GM12873 (cell line): Measurements from ENCODE around the gene TSPAN3.

Experiments
- TF ChIP-seq, protein P1 (sequence below): IDR thresholded peaks from 2 replicates; pipeline ENCODE4 v1.5.1; 2012; ENCODE audit warnings: low read depth, mild to moderate bottlenecking, moderate library complexity, low read length, control low read depth; ENCODE audit not compliant: insufficient read depth; ENCODE audit errors: missing control alignments

TSPAN3 gene

DNA sequence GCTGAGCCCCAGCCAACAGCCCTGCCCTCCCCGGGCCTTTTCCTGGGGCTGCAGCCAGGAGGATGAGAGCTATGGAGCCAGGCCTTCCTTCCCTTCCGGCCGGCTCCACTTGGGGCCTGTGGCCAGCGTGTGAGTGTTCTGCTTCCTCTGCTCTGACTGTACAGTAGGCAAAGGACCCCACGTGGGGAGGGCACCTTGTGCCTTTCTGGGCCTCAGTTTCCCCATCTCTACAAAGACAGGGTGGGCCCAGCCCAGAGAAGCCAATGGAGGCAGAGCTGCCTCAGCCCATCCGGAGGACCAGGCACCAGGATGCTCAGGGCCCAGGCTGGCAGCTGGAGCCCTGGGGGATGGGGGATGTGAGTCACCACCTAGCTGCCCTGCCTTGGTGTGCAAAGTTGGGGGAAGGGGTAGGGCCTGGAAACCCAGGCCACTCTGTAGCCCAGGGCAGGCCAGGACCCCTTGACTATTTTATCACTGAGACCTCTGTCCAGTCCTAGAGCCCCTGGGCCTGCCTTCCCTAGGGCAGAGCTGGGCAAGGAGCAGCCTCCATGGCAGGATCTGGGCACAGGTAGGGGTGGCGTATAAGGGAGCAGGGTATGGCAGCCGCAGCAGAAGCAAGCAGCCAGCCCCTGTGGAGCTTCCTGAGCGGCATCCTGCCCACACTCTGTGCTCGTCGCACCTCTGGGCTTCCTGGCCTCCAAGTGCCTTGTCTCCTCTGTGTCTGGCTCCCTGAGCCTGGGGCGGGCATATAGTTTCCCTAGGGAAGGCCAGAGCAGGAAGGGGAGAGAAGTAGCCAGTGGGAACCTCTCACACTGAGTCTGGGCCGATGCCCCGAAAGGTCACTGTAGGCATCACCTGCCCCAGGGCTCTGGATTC lies 74.1 kb downstream of the TSPAN3 start:
- TF ChIP-seq, protein P1, sequence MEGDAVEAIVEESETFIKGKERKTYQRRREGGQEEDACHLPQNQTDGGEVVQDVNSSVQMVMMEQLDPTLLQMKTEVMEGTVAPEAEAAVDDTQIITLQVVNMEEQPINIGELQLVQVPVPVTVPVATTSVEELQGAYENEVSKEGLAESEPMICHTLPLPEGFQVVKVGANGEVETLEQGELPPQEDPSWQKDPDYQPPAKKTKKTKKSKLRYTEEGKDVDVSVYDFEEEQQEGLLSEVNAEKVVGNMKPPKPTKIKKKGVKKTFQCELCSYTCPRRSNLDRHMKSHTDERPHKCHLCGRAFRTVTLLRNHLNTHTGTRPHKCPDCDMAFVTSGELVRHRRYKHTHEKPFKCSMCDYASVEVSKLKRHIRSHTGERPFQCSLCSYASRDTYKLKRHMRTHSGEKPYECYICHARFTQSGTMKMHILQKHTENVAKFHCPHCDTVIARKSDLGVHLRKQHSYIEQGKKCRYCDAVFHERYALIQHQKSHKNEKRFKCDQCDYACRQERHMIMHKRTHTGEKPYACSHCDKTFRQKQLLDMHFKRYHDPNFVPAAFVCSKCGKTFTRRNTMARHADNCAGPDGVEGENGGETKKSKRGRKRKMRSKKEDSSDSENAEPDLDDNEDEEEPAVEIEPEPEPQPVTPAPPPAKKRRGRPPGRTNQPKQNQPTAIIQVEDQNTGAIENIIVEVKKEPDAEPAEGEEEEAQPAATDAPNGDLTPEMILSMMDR, result no peak

DNA sequence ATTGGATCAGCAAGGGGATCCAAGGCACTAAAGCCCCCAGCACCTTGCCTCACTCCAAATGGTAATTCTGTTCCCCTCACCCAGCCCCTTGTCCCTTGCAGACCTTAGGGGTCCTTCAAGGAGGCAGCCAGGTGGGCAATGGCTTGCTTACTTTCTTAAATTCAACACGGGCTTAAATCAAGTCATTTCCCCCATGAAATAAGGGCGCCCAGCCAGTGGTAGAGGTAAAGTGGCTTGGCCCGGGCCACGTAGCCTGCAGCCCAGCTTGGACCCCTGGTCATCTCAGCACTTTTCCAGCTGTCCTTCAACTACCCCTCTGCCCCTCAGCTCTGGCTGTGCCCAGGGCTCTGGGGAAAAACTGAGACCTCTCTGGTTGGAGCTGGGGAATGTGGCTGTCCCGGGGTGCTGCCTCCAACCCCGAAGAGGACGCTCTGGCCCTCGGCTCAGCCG lies 74.8 kb downstream of the TSPAN3 start:
- TF ChIP-seq, protein P1, result no peak

DNA sequence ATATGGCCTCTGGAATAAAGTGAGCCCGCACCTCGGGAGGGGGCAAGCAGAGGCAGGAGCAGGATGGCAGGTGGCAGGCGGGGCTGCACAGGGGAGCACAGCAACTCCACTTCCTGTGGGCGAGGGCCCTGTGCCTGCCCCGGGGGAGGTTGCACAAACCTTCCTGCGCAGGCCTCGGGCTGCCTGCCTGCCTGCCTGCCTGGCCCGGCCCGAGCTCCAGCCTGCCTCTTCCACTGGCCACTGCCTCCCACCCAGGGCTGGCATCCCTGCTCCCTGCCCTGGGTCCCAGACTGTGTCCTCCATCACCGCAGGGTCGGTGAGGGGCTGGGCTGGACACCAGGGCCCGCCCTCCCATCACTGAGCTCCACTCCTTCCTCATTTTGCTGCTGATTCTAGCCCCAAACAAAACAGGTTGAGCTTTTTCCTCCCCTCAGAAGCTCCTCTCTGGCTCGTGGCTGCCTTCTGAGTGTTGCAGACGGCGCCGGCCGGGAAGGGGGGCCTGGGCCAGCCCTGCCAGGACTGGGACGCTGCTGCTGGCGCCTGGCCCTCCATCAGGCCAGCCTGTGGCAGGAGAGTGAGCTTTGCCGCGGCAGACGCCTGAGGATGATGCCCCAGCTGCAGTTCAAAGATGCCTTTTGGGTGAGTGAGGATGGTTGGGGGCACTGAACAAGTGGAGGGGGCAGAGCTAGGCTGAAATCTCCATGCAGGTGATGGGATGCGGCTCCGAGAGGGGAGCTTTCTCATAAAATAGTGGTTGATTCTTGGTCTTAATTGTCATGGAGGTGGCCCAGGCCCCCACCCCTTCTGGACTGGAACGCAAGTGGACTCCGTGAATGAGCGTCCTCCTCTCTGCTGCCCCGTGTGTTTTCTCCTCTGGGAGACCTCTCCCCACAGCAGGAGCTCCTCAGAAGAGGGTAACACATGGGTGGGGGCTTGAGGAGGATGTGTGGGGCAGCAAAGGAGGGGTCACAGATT lies 75.7 kb downstream of the TSPAN3 start, which contains the start of gene PSTPIP1:
TSS of gene PSTPIP1 (plus strand) at position 156 of the 975 bp plus-strand sequence. CDS start at position 604, 448 bp downstream.
- TF ChIP-seq, protein P1, result no peak

DNA sequence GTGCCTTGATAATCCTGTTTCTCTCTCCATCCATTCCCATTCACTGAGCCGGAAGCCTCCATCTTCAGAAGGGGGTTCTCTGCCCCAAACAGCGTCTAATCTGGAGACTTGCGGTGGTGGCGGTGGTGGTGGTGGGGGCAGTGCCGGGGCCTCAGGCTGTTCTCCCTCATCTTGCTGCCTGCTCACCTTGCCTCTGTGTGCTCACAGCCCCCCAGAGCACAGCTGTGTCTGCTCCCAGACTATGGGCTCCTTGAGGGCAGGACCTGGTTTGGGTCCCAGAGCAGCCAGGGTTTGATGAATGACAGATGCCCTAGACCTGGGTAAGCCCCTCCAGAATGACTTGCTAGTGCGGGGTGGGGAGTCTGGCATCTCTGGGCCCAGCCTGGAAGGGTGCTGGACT lies 76.4 kb downstream of the TSPAN3 start:
- TF ChIP-seq, protein P1, result no peak

DNA sequence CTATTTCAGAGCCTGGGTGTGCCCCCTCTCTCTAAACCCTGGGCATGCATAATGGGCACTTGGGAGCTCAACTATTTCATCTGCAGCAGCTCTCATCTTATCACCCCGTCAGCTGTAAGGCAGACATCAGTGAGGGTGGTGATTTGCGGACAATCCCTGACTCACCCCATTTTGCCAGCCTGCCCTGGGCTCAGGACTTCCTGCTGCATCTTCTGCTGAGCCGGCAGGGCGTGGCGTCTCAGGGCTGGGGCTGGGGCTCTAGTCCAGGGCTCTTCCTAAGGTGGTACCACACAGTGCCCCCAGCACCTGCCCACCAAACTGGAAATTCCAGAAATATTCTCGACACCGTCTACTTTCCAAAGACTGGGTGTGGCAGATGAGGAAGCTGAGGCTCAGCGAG lies 76.9 kb downstream of the TSPAN3 start:
- TF ChIP-seq, protein P1, result no peak

DNA sequence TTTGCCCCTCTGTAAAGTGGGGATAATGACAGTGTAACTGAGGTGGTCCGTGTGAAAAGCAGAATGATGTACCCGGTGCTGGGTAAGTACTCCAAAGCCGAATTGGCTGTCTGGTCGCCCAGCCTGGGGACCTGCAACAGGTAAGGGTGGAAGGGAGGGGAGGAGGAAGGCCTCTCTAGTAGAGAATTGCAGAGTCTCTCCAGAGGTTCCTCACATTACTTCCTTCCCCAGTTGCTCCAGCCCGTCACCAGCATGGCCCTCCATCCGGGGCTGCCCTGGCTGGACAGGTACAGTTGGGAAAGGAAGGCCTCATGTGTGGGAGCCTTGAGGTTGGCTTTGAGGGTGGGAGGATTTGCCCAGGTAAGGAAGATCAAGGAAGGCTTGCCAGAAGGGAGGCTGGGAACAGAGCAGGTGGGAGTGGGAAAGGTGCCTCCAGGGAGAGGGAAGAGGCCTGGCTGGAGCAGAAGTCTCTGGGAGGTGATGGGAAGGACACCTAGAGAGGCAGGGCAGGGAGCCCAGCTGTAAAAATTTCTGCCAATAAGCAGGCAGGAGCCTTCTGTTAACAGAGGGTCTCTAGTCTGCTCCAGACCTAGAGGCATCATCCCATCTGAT lies 77.7 kb downstream of the TSPAN3 start:
- TF ChIP-seq, protein P1, result no peak
